ENCODE results near the gene RASSF6.
"Not testable (repeated sequence)": the region's sequence is repeated elsewhere in the genome, so short reads cannot be mapped to it uniquely, and the experiment has no call there.

The RASSF6 gene, protein sequence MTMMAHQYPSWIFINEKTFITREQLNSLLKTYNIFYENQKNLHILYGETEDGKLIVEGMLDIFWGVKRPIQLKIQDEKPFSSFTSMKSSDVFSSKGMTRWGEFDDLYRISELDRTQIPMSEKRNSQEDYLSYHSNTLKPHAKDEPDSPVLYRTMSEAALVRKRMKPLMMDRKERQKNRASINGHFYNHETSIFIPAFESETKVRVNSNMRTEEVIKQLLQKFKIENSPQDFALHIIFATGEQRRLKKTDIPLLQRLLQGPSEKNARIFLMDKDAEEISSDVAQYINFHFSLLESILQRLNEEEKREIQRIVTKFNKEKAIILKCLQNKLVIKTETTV

DNA sequence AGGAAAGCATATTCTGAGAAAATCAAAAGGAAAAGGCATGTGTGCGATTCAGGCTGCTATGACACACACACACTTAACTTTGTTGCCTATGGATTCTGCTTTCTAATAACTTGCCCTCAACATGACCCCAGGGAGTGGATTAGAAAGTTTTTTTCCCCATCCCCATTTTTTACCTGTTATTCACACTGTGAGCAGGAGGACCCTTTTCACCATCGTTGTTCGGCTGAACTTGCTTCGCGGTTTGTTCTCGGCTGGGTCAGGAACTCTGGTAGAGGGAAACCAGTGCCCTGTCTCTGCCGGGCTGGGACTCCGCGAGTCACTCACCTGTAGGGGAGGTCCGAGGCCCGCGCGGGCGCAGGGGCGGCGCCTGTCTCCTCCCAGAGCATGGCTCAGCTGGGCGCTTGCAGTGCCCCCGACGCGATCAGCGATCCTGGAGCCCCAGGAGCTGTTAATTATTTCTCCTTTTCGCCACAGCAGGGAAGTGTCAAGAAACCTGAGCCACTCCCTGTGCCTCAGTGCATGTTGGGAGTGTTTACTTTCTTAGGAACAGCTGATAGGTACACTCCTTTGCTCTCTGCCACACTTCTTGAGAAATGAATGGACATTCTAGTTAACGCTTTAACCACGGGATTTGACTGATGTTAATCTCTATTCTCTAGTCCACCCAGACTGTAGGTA lies at the start of gene RASSF6:
Gene RASSF6, minus strand, starts transcription at position 322 of the 678 bp plus-strand sequence. CDS start 8,641 bp downstream, outside the sequence.
- no peak for DNase-seq

GRCh38 chr4:73669410-73670183 lies 49.4 kb upstream of the RASSF6 start:
- no peak for DNase-seq

- DNase-seq: no peak
Observed at GRCh38 chr4:73668782-73669201, 48.6 kb upstream of the RASSF6 start.

DNA sequence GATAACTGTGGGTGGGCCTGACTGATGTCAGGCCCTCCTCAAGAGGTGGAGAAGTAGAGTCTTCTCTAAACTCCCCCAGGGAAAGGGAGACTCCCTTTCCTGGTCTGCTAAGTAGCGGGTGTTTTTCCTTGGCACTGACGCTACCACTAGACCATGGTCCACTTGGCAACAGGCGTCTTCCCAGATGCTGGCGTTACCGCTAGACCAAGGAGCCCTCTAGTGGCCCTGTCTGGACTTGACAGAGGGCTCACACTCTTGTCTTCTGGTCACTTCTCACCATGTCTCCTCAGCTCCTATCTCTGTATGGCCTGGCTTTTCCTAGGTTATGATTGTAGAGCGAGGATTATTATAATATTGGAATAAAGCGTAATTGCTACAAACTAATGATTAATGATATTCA lies 45.7 kb upstream of the RASSF6 start:
- not testable (repeated sequence) for DNase-seq

DNA sequence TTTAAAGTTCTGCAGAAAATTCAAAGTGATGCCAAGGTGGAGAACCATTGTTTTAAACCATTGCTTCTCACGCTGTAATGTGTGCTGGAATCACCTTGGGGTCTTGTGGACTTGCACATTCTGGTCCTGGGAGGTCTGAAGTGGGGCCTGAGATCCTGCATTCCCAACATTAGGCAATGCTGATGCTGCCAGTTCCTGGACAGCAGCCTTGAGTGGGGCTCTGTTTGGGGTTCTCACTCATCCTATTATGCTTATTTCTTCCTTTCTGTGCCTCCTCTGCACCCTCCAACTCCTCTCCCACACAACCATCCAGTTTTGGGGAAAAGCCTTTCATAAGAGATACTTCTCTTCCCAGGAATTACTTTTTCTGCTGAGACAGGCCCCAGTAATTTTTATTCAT lies 44.2 kb upstream of the RASSF6 start:
- DNase-seq: no peak

DNA sequence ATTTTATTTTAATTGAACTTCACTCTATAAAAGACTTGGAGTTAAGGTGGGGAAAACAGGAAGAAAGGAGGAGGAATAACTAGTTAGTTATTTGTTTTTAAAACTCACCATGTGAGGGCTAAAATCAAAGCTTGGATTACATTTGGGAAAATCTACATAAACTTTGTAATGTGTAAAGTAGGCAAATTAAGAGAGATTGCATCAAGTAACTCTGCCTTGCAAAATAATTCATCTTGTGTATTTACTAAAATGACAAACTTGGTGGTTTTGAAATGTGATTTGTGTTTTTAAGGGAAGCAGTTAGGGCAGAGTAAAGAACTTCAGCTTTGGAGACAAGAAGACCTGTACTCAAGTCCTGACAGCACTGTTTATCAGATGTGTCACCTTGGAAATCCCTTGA lies 43.3 kb upstream of the RASSF6 start:
- DNase-seq: no peak

DNA sequence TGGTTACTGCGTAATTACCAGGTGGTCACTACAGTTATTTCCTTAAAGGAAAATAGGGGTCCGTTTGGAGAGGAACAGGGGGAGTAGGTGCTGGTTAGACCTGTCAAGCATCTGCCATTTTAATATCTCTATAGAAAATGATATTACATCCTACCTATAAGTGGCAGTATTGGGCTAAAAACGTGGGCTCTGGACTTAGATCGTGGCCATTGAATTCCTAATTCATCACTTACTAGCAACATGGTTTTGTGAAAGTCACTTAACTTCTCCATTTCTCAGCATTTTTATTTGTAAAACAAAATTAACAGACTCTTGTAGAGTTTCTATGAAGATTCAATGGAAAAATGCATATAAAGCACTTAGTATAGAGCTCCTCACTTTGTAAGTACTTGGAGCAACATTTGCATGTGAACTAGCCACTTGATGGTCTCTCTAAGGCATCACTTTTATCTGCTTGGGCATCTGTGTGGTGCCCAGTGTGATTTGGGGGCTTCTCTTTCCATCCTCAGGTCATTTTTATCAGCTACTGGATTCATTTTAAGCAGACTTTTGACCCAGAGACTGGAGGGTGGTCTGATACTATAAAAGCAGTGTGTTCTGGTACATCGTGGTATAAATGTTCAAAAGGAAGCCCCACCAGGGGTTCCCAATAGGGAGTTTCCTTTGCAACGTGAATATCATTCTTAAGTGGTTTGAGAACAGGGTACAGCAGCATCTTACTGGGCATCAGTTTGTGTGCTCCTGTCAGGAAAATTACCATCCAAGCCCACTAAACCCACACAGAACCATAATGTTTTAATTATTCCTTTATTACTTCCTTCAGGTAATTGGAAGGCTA lies 42.7 kb upstream of the RASSF6 start:
- no peak for DNase-seq

GRCh38 chr4:73661646-73662119 lies 41.4 kb upstream of the RASSF6 start:
- DNase-seq: no peak

DNA sequence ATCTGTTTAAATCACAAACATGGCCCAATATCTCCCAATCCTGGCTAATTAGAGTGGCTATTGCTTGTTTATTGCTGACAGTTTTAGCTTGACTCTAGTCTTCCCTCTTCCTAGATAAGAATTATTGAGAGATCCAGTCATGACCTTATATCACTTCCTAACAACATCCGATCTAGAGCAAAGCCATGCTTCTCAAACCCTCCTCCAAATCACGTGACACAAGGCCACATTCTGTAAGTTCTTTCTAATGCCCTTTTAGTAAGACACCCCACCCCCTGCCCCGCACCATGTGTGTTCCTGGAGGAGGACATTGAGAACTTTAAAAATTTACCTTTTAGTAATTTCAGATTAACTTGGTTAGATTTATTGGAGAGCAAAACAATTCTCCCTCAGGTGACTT lies 40.6 kb upstream of the RASSF6 start:
- DNase-seq: no peak

GRCh38 chr4:73653695-73654106 lies 33.5 kb upstream of the RASSF6 start:
- peak in 23 of 56 donors; percentile 1 to 47 (median 11) for DNase-seq

GRCh38 chr4:73650250-73650649 lies 30.0 kb upstream of the RASSF6 start:
- no peak for DNase-seq

- no peak for DNase-seq
Observed at GRCh38 chr4:73648478-73648877, 28.2 kb upstream of the RASSF6 start.

- DNase-seq: no peak
Observed at GRCh38 chr4:73646117-73646516, 25.9 kb upstream of the RASSF6 start.

GRCh38 chr4:73631565-73632226 lies 11.5 kb upstream of the RASSF6 start:
- DNase-seq: no peak

GRCh38 chr4:73628834-73629233 lies 8.6 kb upstream of the RASSF6 start:
- not testable (repeated sequence) for DNase-seq

DNA sequence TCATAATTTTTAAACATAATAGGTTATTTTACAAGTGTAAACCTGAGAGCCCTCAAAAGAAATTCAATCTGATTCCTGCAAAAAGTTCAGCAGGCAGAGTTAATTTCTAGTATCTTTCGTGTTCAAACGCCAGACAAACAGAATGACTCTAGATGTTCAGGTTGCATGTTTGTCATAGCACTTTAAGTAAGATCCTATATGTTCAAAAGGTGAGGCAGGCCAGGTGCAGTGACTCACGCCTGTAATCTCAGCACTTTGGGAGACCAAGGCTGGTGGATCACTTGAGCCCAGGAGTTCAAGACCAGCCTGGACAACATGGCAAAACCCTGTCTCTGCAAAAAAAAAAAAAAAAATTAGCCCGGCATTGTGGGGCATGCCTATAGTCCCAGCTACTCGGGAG lies 1.1 kb upstream of the RASSF6 start:
- DNase-seq: no peak

- no peak for DNase-seq
Observed at GRCh38 chr4:73619346-73619745, 890 bp downstream of the RASSF6 start.

DNA sequence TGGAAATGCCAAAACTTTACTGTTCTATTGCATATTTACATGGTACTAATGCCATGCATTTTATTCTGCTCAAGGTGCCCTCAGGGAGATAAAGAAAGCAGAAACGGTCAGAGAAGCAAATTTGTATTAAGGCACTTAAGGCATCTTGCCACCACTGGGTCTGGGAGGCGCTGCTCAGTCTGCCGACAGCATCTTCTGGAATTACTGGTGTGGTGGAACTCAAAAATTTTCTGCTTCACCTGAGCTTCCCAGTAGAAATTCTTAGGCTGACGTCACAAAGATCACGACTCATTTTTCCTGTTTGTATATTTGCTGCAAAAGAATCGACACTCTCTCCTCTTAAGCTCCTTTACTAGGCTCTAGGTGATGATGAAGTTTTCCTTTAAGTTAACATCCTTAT lies 3.0 kb downstream of the RASSF6 start:
- no peak for DNase-seq

GRCh38 chr4:73615613-73616012 lies 4.6 kb downstream of the RASSF6 start:
- DNase-seq: no peak

GRCh38 chr4:73614311-73614867 lies 5.8 kb downstream of the RASSF6 start:
- no peak for DNase-seq

Data from nucleus accumbens (tissue), 56 donors.